ENCODE results near the gene PAX5. TPM values are rescaled to one million over a fixed set of nuclear protein-coding genes. Genes with fewer than 3 reads are reported as not detected.

Gene PAX5
- total RNA-seq, 3 donors from 2014 or later: 1.2 to 8.6 (median 1.7) TPM

DNA sequence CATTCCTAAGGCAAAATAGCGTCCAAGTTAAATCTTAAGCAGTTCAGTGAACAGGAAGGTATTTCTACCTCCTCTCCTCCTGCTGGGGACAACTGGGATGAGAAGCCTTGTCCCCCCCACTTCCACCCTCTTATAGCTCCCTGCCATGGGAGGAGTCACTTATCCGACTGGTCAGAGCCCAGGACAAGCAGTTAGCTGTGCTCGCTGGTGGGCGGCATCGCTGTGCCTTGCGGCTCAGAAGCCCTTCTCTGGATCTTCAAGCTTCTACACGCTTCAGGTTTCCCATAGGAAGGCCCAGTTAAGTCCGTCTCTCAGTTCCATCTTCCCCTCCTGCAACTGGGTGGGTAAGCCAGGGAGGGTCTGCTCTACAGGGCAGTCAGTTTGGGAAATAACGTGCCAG lies 77.2 kb downstream of the PAX5 start:
- Mint-ChIP-seq H3K27me3 (ENCODE audit: low read depth) (peaks cover 37% of the 10 kb centered on the region), H3K4me1 (ENCODE audit: low read depth) (no peaks in the 10 kb centered on the region), H3K4me3 (no peak overlapping the region), H3K9me3 (no peaks in the 10 kb centered on the region), H3K36me3 (ENCODE audit: insufficient read depth) (no peaks in the 10 kb centered on the region)
- no peak for ATAC-seq
- DNase-seq: no peak

DNA sequence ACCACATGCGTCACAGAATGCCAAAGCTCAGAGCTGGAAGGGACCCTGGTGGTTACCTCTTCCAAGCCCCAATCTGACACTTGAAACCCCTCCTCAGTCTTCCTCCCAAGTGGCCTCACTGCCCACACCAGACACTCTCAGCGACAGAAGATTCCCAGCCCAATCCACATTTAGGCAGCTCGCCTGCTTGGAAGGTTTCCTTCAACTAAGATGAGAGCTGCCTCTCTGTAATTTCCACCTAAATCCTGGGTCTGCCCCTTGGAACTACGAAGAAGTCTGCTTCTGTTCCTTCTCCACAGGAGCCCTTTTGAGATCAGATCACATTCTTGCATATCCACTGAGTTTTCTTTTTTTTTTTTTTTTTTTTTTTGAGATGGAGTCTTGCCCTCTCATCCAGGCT lies 83.7 kb downstream of the PAX5 start:
- no peak overlapping the region for H3K4me3 Mint-ChIP-seq
- H3K9me3 Mint-ChIP-seq: no peaks in the 10 kb centered on the region
- ATAC-seq (no peak), DNase-seq (no peak)
- peaks cover 25% of the 10 kb centered on the region for H3K27me3 Mint-ChIP-seq (ENCODE audit: low read depth)
- no peaks in the 10 kb centered on the region for H3K4me1 Mint-ChIP-seq (ENCODE audit: low read depth)
- no peaks in the 10 kb centered on the region for H3K36me3 Mint-ChIP-seq (ENCODE audit: insufficient read depth)

GRCh38 chr9:36949466-36949865 lies 84.6 kb downstream of the PAX5 start:
- Mint-ChIP-seq H3K4me1 (ENCODE audit: low read depth) (no peaks in the 10 kb centered on the region), H3K9me3 (no peaks in the 10 kb centered on the region), H3K27me3 (ENCODE audit: low read depth) (peaks cover 25% of the 10 kb centered on the region), H3K36me3 (ENCODE audit: insufficient read depth) (no peaks in the 10 kb centered on the region), H3K4me3 (no peak overlapping the region)
- DNase-seq: no peak
- ATAC-seq: no peak

DNA sequence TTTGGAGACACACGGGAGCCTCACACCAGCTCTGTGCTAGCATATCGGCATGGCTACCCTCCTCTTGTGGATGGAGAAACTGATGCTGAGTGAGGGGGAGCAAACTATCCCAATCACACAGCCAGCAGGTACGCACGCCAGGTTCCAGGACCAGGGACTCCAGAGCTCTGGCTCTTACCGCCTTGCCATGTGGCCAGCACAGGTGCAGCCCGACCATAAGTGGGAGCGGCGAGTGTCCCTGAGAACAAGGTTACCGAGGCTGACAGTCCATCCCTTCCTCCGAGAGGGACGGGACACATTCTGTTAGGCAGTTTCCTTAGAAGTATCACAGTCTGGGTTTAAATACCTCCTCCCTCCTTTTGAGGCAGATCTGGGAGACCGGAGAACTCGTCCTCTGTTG lies 86.0 kb downstream of the PAX5 start:
- ATAC-seq (no peak), DNase-seq (no peak)
- H3K9me3 Mint-ChIP-seq: no peaks in the 10 kb centered on the region
- no peaks in the 10 kb centered on the region for H3K4me1 Mint-ChIP-seq (ENCODE audit: low read depth)
- peaks cover 19% of the 10 kb centered on the region for H3K27me3 Mint-ChIP-seq (ENCODE audit: low read depth)
- H3K4me3 Mint-ChIP-seq: no peak overlapping the region
- no peaks in the 10 kb centered on the region for H3K36me3 Mint-ChIP-seq (ENCODE audit: insufficient read depth)

DNA sequence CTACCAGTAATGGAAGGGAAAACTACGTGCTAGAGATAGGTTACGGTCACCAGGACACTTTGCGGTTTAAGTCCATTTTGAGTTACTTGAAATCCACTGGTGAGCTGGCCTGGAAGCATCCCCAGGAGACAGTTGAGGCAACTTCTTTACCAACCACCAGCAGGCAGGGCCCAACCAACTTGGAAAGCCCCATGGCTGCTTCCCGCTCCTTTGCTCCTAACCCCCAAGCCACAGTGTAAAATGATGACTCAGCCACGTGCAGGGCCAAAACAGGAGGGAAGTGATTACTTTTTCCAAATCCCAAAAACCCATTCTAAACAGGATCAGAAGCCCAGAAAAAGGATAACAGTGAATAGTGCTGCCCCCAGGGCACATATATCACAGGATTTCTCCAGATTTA lies 87.4 kb downstream of the PAX5 start:
- no peaks in the 10 kb centered on the region for H3K9me3 Mint-ChIP-seq
- no peaks in the 10 kb centered on the region for H3K36me3 Mint-ChIP-seq (ENCODE audit: insufficient read depth)
- ATAC-seq (no peak), DNase-seq (no peak)
- peaks cover 16% of the 10 kb centered on the region for H3K27me3 Mint-ChIP-seq (ENCODE audit: low read depth)
- H3K4me3 Mint-ChIP-seq: no peak overlapping the region
- H3K4me1 Mint-ChIP-seq (ENCODE audit: low read depth): no peaks in the 10 kb centered on the region

- Mint-ChIP-seq H3K36me3 (ENCODE audit: insufficient read depth) (no peaks in the 10 kb centered on the region), H3K9me3 (no peaks in the 10 kb centered on the region), H3K4me1 (ENCODE audit: low read depth) (no peaks in the 10 kb centered on the region), H3K4me3 (no peak overlapping the region), H3K27me3 (ENCODE audit: low read depth) (peaks cover 16% of the 10 kb centered on the region)
- ATAC-seq (no peak), DNase-seq (no peak)
Observed at GRCh38 chr9:36945999-36946398, 88.1 kb downstream of the PAX5 start.

DNA sequence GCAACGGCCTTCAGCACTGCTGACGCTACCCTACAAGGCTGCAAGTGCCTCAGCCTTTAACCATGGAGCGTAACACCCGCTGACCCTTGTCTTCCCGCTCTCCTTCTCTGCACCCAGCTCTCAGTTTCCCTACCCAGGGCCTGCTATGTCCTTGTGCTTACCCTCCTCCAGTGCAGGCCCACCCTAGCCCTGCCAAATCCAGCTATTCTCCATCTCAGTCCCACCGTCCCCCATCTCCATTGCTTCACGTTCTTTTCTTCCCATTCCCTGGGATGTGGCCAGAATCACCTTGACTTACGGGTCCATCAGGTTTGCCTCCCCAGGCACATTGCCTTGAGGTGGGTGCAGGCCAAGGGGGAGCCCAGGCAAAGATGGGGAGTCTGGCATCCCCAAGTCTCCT lies 91.2 kb downstream of the PAX5 start:
- ATAC-seq: no peak
- Mint-ChIP-seq H3K4me1 (ENCODE audit: low read depth) (no peaks in the 10 kb centered on the region), H3K4me3 (no peak overlapping the region), H3K9me3 (no peaks in the 10 kb centered on the region), H3K27me3 (ENCODE audit: low read depth) (peaks cover 10% of the 10 kb centered on the region), H3K36me3 (ENCODE audit: insufficient read depth) (no peaks in the 10 kb centered on the region)
- DNase-seq: no peak

GRCh38 chr9:36941441-36941840 lies 92.6 kb downstream of the PAX5 start:
- DNase-seq (no peak), ATAC-seq (no peak)
- H3K4me1 Mint-ChIP-seq (ENCODE audit: low read depth): no peaks in the 10 kb centered on the region
- H3K27me3 Mint-ChIP-seq (ENCODE audit: low read depth): peaks cover 12% of the 10 kb centered on the region
- no peaks in the 10 kb centered on the region for H3K36me3 Mint-ChIP-seq (ENCODE audit: insufficient read depth)
- H3K9me3 Mint-ChIP-seq: no peaks in the 10 kb centered on the region
- no peak overlapping the region for H3K4me3 Mint-ChIP-seq

DNA sequence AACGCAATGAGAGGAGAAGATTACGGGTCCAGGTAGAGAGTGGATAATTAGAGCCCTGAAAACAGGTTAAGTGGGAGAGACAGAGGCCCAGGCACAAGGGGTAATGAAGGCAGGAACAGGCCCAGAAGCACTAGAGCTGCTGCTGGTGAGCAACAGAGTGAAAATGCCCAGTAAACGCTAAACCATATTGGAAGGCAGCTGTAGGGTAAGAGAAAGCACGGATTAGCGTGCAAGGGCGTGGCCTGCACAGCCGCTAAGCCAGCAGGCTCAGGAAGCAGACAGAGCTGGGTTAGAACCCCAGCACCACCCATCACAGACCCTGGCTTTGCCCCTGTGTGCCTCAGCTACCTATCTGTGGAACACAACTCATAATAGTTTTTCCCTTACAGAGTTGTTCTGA lies 93.2 kb downstream of the PAX5 start:
- peaks cover 9% of the 10 kb centered on the region for H3K27me3 Mint-ChIP-seq (ENCODE audit: low read depth)
- ATAC-seq (no peak), DNase-seq (no peak)
- H3K4me1 Mint-ChIP-seq (ENCODE audit: low read depth): no peaks in the 10 kb centered on the region
- H3K4me3 Mint-ChIP-seq: no peak overlapping the region
- H3K9me3 Mint-ChIP-seq: no peaks in the 10 kb centered on the region
- H3K36me3 Mint-ChIP-seq (ENCODE audit: insufficient read depth): no peaks in the 10 kb centered on the region

DNA sequence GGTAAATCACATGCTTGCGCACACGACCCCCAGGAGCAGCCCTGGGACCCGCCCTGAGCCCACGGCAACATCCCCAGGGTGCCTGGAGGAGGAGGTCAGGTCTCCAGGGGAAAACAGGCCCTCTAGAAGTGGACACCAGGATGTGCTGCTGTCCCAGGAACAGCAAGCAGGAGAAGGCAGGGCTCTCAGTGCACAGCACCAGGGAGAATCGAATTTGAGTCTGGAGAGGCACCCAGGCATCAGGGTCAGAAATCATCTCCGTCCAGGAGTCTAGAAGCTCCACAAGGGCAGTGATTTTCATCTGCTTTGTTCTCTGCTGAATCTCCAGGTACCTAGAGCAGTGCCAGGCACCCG lies 93.6 kb downstream of the PAX5 start:
- peaks cover 9% of the 10 kb centered on the region for H3K27me3 Mint-ChIP-seq (ENCODE audit: low read depth)
- no peaks in the 10 kb centered on the region for H3K4me1 Mint-ChIP-seq (ENCODE audit: low read depth)
- no peaks in the 10 kb centered on the region for H3K36me3 Mint-ChIP-seq (ENCODE audit: insufficient read depth)
- no peak for ATAC-seq
- DNase-seq: no peak
- H3K4me3 Mint-ChIP-seq: no peak overlapping the region
- H3K9me3 Mint-ChIP-seq: no peaks in the 10 kb centered on the region

DNA sequence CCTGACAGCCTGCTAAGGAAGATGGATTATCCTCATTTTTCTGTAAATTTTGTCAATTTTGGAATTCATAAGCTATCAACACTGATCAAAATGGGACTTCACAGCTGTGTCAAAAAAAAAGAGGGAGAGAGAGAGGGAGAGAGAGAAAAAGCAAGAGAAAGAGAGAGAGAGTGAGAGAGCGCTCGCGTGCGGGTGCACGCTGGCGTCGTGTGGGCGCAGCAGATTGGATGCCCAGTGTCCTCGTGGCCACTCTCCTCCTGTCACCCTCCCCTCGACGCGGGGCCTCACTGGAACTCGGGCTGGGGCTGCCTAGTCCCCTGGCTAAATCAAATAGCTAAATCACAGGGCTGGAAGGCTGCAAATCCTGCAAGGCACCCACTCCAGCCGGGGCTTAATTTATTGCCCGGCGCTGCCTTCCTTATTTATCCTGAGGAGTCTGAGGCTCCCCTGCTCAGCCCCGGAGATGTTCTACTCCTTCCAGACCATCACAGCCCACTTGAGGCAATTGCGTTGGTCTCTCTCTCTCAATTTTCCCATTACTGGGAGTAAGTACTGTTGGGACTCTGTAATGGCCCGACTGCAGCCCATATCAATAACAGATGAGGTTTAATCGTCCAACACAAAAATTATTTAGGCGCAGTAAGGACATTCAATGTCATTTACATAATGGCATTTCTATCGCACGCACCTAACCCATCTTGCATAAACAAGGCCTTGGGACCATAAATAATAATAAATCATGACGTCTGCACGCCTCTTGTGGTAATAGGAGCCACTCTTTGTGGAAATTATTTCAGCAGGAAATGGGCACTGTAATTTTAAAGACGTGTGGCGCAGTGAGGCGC lies 94.2 kb downstream of the PAX5 start:
- H3K36me3 Mint-ChIP-seq (ENCODE audit: insufficient read depth): no peaks in the 10 kb centered on the region
- no peak overlapping the region for H3K4me3 Mint-ChIP-seq
- DNase-seq (no peak), ATAC-seq (no peak)
- H3K9me3 Mint-ChIP-seq: no peaks in the 10 kb centered on the region
- peaks cover 9% of the 10 kb centered on the region for H3K27me3 Mint-ChIP-seq (ENCODE audit: low read depth)
- H3K4me1 Mint-ChIP-seq (ENCODE audit: low read depth): no peaks in the 10 kb centered on the region

GRCh38 chr9:36939214-36939613 lies 94.9 kb downstream of the PAX5 start:
- Mint-ChIP-seq H3K27me3 (ENCODE audit: low read depth) (peaks cover 9% of the 10 kb centered on the region), H3K9me3 (no peaks in the 10 kb centered on the region), H3K4me1 (ENCODE audit: low read depth) (no peaks in the 10 kb centered on the region), H3K36me3 (ENCODE audit: insufficient read depth) (no peaks in the 10 kb centered on the region), H3K4me3 (no peak overlapping the region)
- ATAC-seq: no peak
- DNase-seq: no peak

DNA sequence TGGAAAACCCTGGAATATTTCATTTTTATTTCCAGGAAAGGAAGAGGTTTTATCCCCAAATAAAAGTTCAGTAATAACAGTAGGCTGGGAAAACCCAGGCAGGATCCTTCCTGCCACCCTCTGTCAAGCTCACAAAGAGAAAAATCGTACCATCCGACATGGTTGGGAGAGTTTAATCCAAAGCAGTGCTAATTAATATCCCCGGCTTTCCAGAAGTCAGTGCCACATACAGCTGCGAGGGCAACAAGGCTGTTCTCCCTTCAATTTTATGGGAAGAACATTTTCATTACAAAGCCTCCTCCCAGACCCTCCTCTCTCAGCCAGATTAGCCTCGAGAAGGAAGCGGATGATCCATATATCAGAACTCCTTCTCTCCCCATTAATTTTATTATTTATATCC lies 95.5 kb downstream of the PAX5 start:
- ATAC-seq (no peak), DNase-seq (no peak)

GRCh38 chr9:36937951-36938350 lies 96.1 kb downstream of the PAX5 start:
- no peak for ATAC-seq
- Mint-ChIP-seq H3K4me1 (ENCODE audit: low read depth) (no peaks in the 10 kb centered on the region), H3K27me3 (ENCODE audit: low read depth) (peaks cover 11% of the 10 kb centered on the region), H3K4me3 (no peak overlapping the region), H3K9me3 (no peaks in the 10 kb centered on the region), H3K36me3 (ENCODE audit: insufficient read depth) (no peaks in the 10 kb centered on the region)
- no peak for DNase-seq

More for the DNA sequence above, 95.5 kb downstream of the PAX5 start:
- Mint-ChIP-seq H3K4me3 (no peak overlapping the region), H3K9me3 (no peaks in the 10 kb centered on the region), H3K27me3 (ENCODE audit: low read depth) (peaks cover 9% of the 10 kb centered on the region), H3K36me3 (ENCODE audit: insufficient read depth) (no peaks in the 10 kb centered on the region), H3K4me1 (ENCODE audit: low read depth) (no peaks in the 10 kb centered on the region)

DNA sequence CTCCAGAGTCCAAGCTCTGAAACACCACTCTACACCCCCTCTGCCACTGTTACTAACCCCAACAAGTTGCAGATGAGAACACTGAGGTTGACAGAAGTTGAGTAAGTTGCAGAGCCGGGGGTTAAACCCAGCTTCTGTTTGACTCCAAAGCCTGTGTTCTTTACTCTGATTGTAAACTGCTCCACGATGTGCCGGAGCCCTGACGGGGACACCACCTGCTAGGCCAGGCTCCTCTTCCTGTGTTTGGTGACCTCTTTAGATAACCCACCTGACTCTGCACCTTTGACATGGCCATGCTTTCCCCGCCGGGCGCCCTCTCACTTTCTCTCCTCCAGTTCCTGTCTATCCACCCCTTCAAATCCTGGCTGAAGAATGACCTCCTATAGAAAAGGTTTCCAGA lies 96.7 kb downstream of the PAX5 start:
- H3K4me1 Mint-ChIP-seq (ENCODE audit: low read depth): no peaks in the 10 kb centered on the region
- H3K27me3 Mint-ChIP-seq (ENCODE audit: low read depth): peaks cover 11% of the 10 kb centered on the region
- ATAC-seq (no peak), DNase-seq (no peak)
- H3K9me3 Mint-ChIP-seq: peaks cover 1% of the 10 kb centered on the region
- peaks cover under 1% of the 10 kb centered on the region for H3K36me3 Mint-ChIP-seq (ENCODE audit: insufficient read depth)
- no peak overlapping the region for H3K4me3 Mint-ChIP-seq

DNA sequence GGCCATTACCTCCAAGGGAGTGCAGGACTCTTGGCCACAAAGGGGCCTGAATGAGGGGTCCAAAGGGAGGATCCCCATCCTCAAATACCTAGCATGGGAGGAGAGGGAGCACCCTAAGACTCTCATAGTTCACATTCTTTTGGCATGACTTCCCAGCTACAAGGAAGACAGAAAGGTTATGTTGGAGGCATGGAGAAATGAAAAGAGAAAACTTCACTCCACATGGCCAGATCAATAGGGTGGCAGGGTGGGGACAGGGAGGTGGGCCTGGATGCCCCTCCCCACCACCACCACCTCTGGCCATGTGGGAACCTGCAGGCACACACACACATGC lies 97.6 kb downstream of the PAX5 start:
- DNase-seq (no peak), ATAC-seq (no peak)
- peaks cover 4% of the 10 kb centered on the region for H3K9me3 Mint-ChIP-seq
- H3K27me3 Mint-ChIP-seq (ENCODE audit: low read depth): peaks cover 16% of the 10 kb centered on the region
- H3K4me1 Mint-ChIP-seq (ENCODE audit: low read depth): no peaks in the 10 kb centered on the region
- peaks cover 3% of the 10 kb centered on the region for H3K36me3 Mint-ChIP-seq (ENCODE audit: insufficient read depth)
- no peak overlapping the region for H3K4me3 Mint-ChIP-seq

Measured in activated T-cell treated with anti-CD3 and anti-CD28 coated beads, Interleukin-2, amount 50 U/mL, for 4 hours (primary cell).